K562 (cell line): ENCODE results near the gene SLC66A2. TPM values are rescaled to one million over a fixed set of nuclear protein-coding genes. Genes with fewer than 3 reads are reported as not detected.
"Not testable (repeated sequence)": the region's sequence is repeated elsewhere in the genome, so short reads cannot be mapped to it uniquely, and the experiment has no call there.

Experiments used
- ATAC-seq: fragments of 200-7000 bp; cut with Tn5 transposase; 3 replicates; pipeline ENCODE4 v1.9.1; 2020; ENCODE audit warnings: moderate library complexity
- BruUV-seq: library from RNA; stranded (reverse); fragments of 400-500 nt; replicated peaks from 2 replicates; lab custom pipeline; 2021; lab: Mats Ljungman, UMichigan
- CTCF ChIA-PET: fragments of 300-600 bp; formaldehyde crosslinking; extraction: SDS; loops from one replicate; lab custom pipeline; 2021; ENCODE audit warnings: low intra/inter-chr PET ratio; lab: Yijun Ruan, JAX
- POLR2A ChIA-PET: fragments of 300-600, 350-650 bp; sonication (Branson Sonifier 250); formaldehyde crosslinking; extraction: SDS; loops from one replicate; lab custom pipeline; 2021; ENCODE audit warnings: antibody characterized with exemption, inconsistent platforms; lab: Yijun Ruan, JAX
- DNase-seq, 4 experiments: peaks; one replicate each; pipeline versions ENCODE4 v3.0.0 to v3.0.0-alpha.2; 2011 to 2018; ENCODE audit warnings: low spot score in 3 of 4, mixed read lengths in 3 of 4; ENCODE audit errors: extremely low read depth in 1 of 4
- FAIRE-seq: peaks from 2 replicates; lab custom pipeline; 2011; peaks lifted over from hg19 to GRCh38; lab: Jason Lieb, UNC
- H2AFZ ChIP-seq: 2 replicates; pipeline ENCODE4 v1.6.0; 2011; ENCODE audit warnings: low read depth, low read length, control low read depth, inconsistent platforms
- H3K27ac ChIP-seq: fragments of 200-600 bp; 3 replicates; pipeline ENCODE4 v1.8.0; 2011; ENCODE audit warnings: low read depth, mild to moderate bottlenecking, control low read depth, inconsistent platforms, low read length, moderate library complexity, mixed read lengths; ENCODE audit errors: extremely low read depth
- H3K27me3 ChIP-seq, 2 experiments: fragments of 300-600 bp in 1 of 2; 2 replicates in 1 of 2; 3 replicates in 1 of 2; pipeline versions ENCODE4 v1.6.0 to v1.8.0; 2011; ENCODE audit warnings: inconsistent platforms in 2 of 2, low read length in 2 of 2, mild to moderate bottlenecking in 1 of 2, mixed read lengths in 1 of 2, moderate library complexity in 1 of 2; ENCODE audit not compliant: control insufficient read depth in 2 of 2, insufficient read depth in 2 of 2
- H3K36me3 ChIP-seq: fragments of 300-600 bp; 3 replicates; pipeline ENCODE4 v1.8.0; 2011; ENCODE audit warnings: mild to moderate bottlenecking, low read length, inconsistent platforms; ENCODE audit not compliant: control insufficient read depth, insufficient read depth
- H3K4me1 ChIP-seq, 2 experiments: fragments of 200-600 bp in 1 of 2; replicated peaks in 1 of 2; 2 replicates in 1 of 2; 3 replicates in 1 of 2; pipeline versions ENCODE4 v1.5.1 to v1.8.0; 2011; ENCODE audit warnings: inconsistent platforms in 2 of 2, low read length in 2 of 2, mild to moderate bottlenecking in 1 of 2, mixed read lengths in 1 of 2, moderate library complexity in 1 of 2; ENCODE audit not compliant: control insufficient read depth in 2 of 2, insufficient read depth in 2 of 2
- H3K4me2 ChIP-seq: 2 replicates; pipeline ENCODE4 v1.6.1; 2011; ENCODE audit warnings: low read length, control low read depth, inconsistent platforms, mixed read lengths; ENCODE audit not compliant: insufficient read depth
- H3K4me3 ChIP-seq: fragments of 200-600 bp; sonication (generic), shearing (Covaris generic); 2 replicates; pipeline ENCODE4 v1.5.1; 2016; ENCODE audit warnings: control low read depth, inconsistent platforms
- H3K79me2 ChIP-seq: fragments of 200-600 bp; 3 replicates; pipeline ENCODE4 v1.8.0; 2011; ENCODE audit warnings: low read length, inconsistent platforms; ENCODE audit not compliant: control insufficient read depth, insufficient read depth
- H3K9ac ChIP-seq, 2 experiments: 2 replicates each; pipeline versions ENCODE4 v1.6.0 to v1.6.1; 2011; ENCODE audit warnings: low read depth in 2 of 2, low read length in 2 of 2, control low read depth in 1 of 2, inconsistent platforms in 1 of 2, mild to moderate bottlenecking in 1 of 2, mixed read lengths in 1 of 2; ENCODE audit not compliant: insufficient read depth in 1 of 2
- H3K9me1 ChIP-seq: one replicate; pipeline ENCODE4 v1.6.0; 2011; ENCODE audit warnings: inconsistent platforms, mild to moderate bottlenecking, low read length, moderate library complexity; ENCODE audit not compliant: control insufficient read depth, insufficient read depth
- H3K9me3 ChIP-seq: replicated peaks from 2 replicates; pipeline ENCODE4 v1.5.1; 2011; ENCODE audit warnings: low read depth, low read length, inconsistent platforms; ENCODE audit not compliant: control insufficient read depth, insufficient read depth
- H4K20me1 ChIP-seq: replicated peaks from 2 replicates; pipeline ENCODE4 v1.6.1; 2011; ENCODE audit warnings: low read length, inconsistent platforms, mixed read lengths; ENCODE audit not compliant: control insufficient read depth, insufficient read depth
- CEBPG ChIP-seq, 3 experiments: fragments of 200-800 bp in 1 of 3; sonication (Bioruptor generic) in 1 of 3; sonication (generic) in 1 of 3; formaldehyde crosslinking in 1 of 3; IDR thresholded peaks in 2 of 3; conservative IDR thresholded peaks in 1 of 3; 2 replicates each; pipeline versions ENCODE4 v1.6.1 to v1.8.0; 2016 to 2022; ENCODE audit warnings: missing compliant biosample characterization in 2 of 3, missing genetic modification characterization in 2 of 3, mild to moderate bottlenecking in 1 of 3, missing genetic modification reagents in 1 of 3
- WGBS: fragments of 100-300 bp; shearing (Covaris generic); methylation state at CpG from one replicate; pipeline ENCODE4 v1.1.6; 2016; ENCODE audit warnings: low coverage, mixed read lengths; ENCODE audit not compliant: insufficient coverage; ENCODE audit errors: missing lambda C conversion rate; 5-methylcytosine and 5-hydroxymethylcytosine counted together
- in situ Hi-C: fragments of 300-500 bp; cut with MboI; formaldehyde crosslinking; loops from 4 replicates; pipeline ENCODE4 v1.15.0; 2018; ENCODE audit warnings: inconsistent platforms, mixed read lengths
- intact Hi-C: fragments of 100-400 bp; cut with micrococcal nuclease; formaldehyde crosslinking; loops from 2 replicates; pipeline ENCODE4 v1.14.2; 2022
- polyA plus RNA-seq, 8 experiments: library from polyadenylated mRNA; depleted of rRNA in 4 of 8; stranded (reverse) in 5 of 8; unstranded in 3 of 8; fragments of >200 nt; fragmentation: Nextera tagmentation in 2 of 8; fragmentation: Illumina TruSeq in 1 of 8; extraction: Ambion mirVana in 2 of 8; extraction: Trizol in 1 of 8; gene quantifications; 2 replicates each; pipeline versions ENCODE4 v1.2.1 to v1.2.3, GENCODE V29; 2011 to 2014; ENCODE audit warnings: inconsistent platforms in 1 of 8, missing spikeins in 1 of 8
- total RNA-seq, 7 experiments: library from RNA; depleted of rRNA in 6 of 7; stranded (reverse); fragments of >200 nt in 6 of 7; fragmentation: Illumina TruSeq in 2 of 7; extraction: Trizol in 2 of 7; gene quantifications; 2 replicates each; pipeline versions ENCODE4 v1.2.1 to v1.2.3, GENCODE V29; 2011 to 2021; ENCODE audit warnings: low replicate concordance in 1 of 7

The SLC66A2 gene
- total and polyA plus RNA-seq, 9 of the 15 experiments (the other 6 are each of a cell fraction or from before 2014, with no cell fraction given) = 0.25 to 17.5 (median 5.6) TPM

GRCh38 chr18:79866889-79867574 lies 84.4 kb downstream of the SLC66A2 start:
- 0 out of 2 replicates have a peak, but pooled peaks cover 4% of the 10 kb centered on the region for H3K9me3 ChIP-seq
- CTCF ChIA-PET = no interaction called here
- DNase-seq = no peak

GRCh38 chr18:79865951-79866350 lies 85.5 kb downstream of the SLC66A2 start:
- H2AFZ ChIP-seq, ATAC-seq, CTCF ChIA-PET, H3K4me3 ChIP-seq, H3K4me2 ChIP-seq, POLR2A ChIA-PET, in situ Hi-C loops, BruUV-seq, H3K9me1 ChIP-seq, H3K27ac ChIP-seq, H3K9me3 ChIP-seq, H3K79me2 ChIP-seq, DNase-seq, intact Hi-C loops, H3K9ac ChIP-seq, H3K36me3 ChIP-seq, H4K20me1 ChIP-seq, FAIRE-seq: not testable (repeated sequence)
- H3K4me1 ChIP-seq = peaks cover 0 to 16% of the 10 kb centered on the region in 2 experiments; a peak in 2 of 5 replicates
- WGBS = 0% methylated on average over 3 of the region's 3 CpGs
- peaks cover 8 to 49% of the 10 kb centered on the region in 2 experiments; a peak in 4 of 5 replicates for H3K27me3 ChIP-seq

More at GRCh38 chr18:79866889-79867574, 84.4 kb downstream of the SLC66A2 start:
- H3K79me2 ChIP-seq = no peaks in the 10 kb centered on the region
- H3K27me3 ChIP-seq = peaks cover 10 to 59% of the 10 kb centered on the region in 2 experiments; a peak in 4 of 5 replicates
- no peak overlapping the region for H3K4me3 ChIP-seq
- H3K9ac ChIP-seq = no peak overlapping the region; a peak in 1 of 4 replicates
- POLR2A ChIA-PET = no interaction called here
- H3K36me3 ChIP-seq = no peaks in the 10 kb centered on the region
- no TSS peak for BruUV-seq
- no peaks in the 10 kb centered on the region for H3K9me1 ChIP-seq
- no peak overlapping the region for H3K27ac ChIP-seq
- no peak overlapping the region for H2AFZ ChIP-seq
- intact Hi-C loops (no loop called here), in situ Hi-C loops (no loop called here)
- peaks cover 0 to 16% of the 10 kb centered on the region in 2 experiments; a peak in 2 of 5 replicates for H3K4me1 ChIP-seq
- no peak overlapping the region for H3K4me2 ChIP-seq
- H4K20me1 ChIP-seq = no peaks in the 10 kb centered on the region
- WGBS = 0% methylated on average over 5 of the region's 20 CpGs
- TF ChIP-seq CEBPG (CRISPR knock-in tag; IDR thresholded peaks at IDR 0.05) (no peak), CEBPG (tag; conservative IDR thresholded peaks at IDR 0.05 in 1 of 2, IDR thresholded peaks at IDR 0.05 in 1 of 2) (no peak)
- FAIRE-seq = no peak
- no peak for ATAC-seq

GRCh38 chr18:79864955-79865354 lies 86.5 kb downstream of the SLC66A2 start:
- H4K20me1 ChIP-seq, H2AFZ ChIP-seq, intact Hi-C loops, FAIRE-seq, H3K4me3 ChIP-seq, ATAC-seq, H3K79me2 ChIP-seq, H3K27ac ChIP-seq, DNase-seq, H3K9ac ChIP-seq, BruUV-seq, POLR2A ChIA-PET, in situ Hi-C loops, H3K36me3 ChIP-seq, CTCF ChIA-PET, H3K9me3 ChIP-seq, H3K9me1 ChIP-seq, H3K4me2 ChIP-seq: not testable (repeated sequence)
- Histone ChIP-seq H3K27me3 (peaks cover 4 to 40% of the 10 kb centered on the region in 2 experiments; a peak in 3 of 5 replicates), H3K4me1 (peaks cover 0 to 16% of the 10 kb centered on the region in 2 experiments; a peak in 2 of 5 replicates)
- WGBS = 0% methylated on average over 2 of the region's 4 CpGs
